Measurements from ENCODE around the gene ATP7A. TPM values are rescaled to one million over a fixed set of nuclear protein-coding genes. Genes with fewer than 3 reads are reported as not detected.
"Not testable (repeated sequence)": the region's sequence is repeated elsewhere in the genome, so short reads cannot be mapped to it uniquely, and the experiment has no call there.

ATP7A gene
- 16.2 and 17.6 TPM in 2 replicates for total RNA-seq
- long read RNA-seq, full-length matches to known transcripts: 1 of 17 reads
- long read RNA-seq, partial matches to known transcripts: 8 of 17 reads
- long read RNA-seq, other reads (novel, unspliced or antisense): 8 of 17 reads

DNA sequence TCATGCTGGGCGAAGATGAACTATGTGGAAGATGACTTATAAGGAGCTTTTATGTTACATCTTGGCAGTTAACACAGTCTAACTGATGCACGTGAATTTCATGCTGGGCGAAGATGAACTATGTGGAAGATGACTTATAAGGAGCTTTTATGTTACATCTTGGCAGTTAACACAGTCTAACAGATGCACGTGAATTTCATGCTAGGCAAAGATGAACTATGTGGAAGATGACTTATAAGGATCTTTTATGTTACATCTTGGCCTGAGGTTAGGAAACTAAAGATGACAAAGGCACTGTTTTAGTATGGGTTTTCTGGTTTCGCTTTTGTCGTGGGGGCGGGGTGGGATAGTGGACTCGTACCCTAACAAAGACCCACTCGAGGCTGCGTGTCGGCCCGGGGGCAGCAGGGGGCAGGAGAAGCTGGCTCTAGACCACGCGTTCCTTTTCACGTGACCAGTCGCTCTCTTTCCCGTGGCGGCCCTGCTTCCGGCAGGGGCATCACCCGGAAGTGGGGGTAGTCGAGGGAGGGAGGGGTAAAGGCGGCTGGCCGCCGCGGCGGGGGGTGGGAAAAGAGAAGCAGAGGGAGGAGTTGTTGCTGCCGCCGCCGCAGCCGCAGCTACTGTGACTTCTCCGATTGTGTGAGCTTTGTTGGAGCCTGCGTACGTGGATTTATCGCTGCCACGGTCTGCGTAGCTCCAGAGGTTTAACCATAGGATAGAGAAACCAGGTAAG, at the start of gene ATP7A:
Gene ATP7A, plus strand, starts transcription at position 586 of the 733 bp plus-strand sequence. CDS start 60,949 bp downstream, outside the sequence.
- Mint-ChIP-seq H3K36me3 (ENCODE audit: unreplicated experiment) (no peaks in the 10 kb centered on the region), H3K4me1 (ENCODE audit: unreplicated experiment) (peaks cover 15% of the 10 kb centered on the region), H3K27me3 (ENCODE audit: unreplicated experiment) (no peaks in the 10 kb centered on the region), H3K4me3 (ENCODE audit: unreplicated experiment) (peak within 1 kb of the TSS; percentile 91), H3K27ac (ENCODE audit: unreplicated experiment) (peak within 1 kb of the TSS; percentile 97), H3K9me3 (ENCODE audit: unreplicated experiment) (peaks cover 4% of the 10 kb centered on the region)
- peak; percentile 93 for DNase-seq (ENCODE audit: extremely low spot score, unreplicated experiment)
- TF ChIP-seq CTCF (IDR thresholded peaks at IDR 0.05): peak; percentile 58

- no peak for DNase-seq (ENCODE audit: extremely low spot score, unreplicated experiment)
- H3K27ac Mint-ChIP-seq (ENCODE audit: unreplicated experiment): no peak overlapping the region
- H3K4me1 Mint-ChIP-seq (ENCODE audit: unreplicated experiment): no peaks in the 10 kb centered on the region
- H3K4me3 Mint-ChIP-seq (ENCODE audit: unreplicated experiment): no peak overlapping the region
- peaks cover 8% of the 10 kb centered on the region for H3K36me3 Mint-ChIP-seq (ENCODE audit: unreplicated experiment)
- H3K9me3 Mint-ChIP-seq (ENCODE audit: unreplicated experiment): peaks cover 11% of the 10 kb centered on the region
- no peaks in the 10 kb centered on the region for H3K27me3 Mint-ChIP-seq (ENCODE audit: unreplicated experiment)
- TF ChIP-seq CTCF (IDR thresholded peaks at IDR 0.05): no peak
Observed at GRCh38 chrX:77875372-77875771, 35.1 kb upstream of the ATP7A start.

DNA sequence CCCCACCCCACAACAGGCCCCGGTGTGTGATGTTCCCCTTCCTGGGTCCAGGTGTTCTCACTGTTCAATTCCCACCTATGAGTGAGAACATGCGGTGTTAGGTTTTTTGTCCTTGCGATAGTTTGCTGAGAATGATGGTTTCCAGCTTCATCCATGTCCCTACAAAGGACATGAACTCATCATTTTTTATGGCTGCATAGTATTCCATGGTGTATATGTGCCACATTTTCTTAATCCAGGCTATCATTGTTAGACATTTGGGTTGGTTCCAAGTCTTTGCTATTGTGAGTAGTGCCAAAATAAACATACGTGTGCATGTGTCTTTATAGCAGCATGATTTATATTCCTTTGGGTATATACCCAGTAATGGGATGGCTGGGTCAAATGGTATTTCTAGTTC, 29.1 kb upstream of the ATP7A start:
- H3K4me3 Mint-ChIP-seq (ENCODE audit: unreplicated experiment); H3K27me3 Mint-ChIP-seq (ENCODE audit: unreplicated experiment); H3K36me3 Mint-ChIP-seq (ENCODE audit: unreplicated experiment); DNase-seq (ENCODE audit: extremely low spot score, unreplicated experiment); H3K9me3 Mint-ChIP-seq (ENCODE audit: unreplicated experiment); H3K27ac Mint-ChIP-seq (ENCODE audit: unreplicated experiment); H3K4me1 Mint-ChIP-seq (ENCODE audit: unreplicated experiment): not testable (repeated sequence)

- Mint-ChIP-seq H3K4me3 (ENCODE audit: unreplicated experiment) (no peak overlapping the region), H3K36me3 (ENCODE audit: unreplicated experiment) (no peaks in the 10 kb centered on the region), H3K4me1 (ENCODE audit: unreplicated experiment) (peaks cover 22% of the 10 kb centered on the region), H3K27ac (ENCODE audit: unreplicated experiment) (no peak overlapping the region), H3K27me3 (ENCODE audit: unreplicated experiment) (no peaks in the 10 kb centered on the region), H3K9me3 (ENCODE audit: unreplicated experiment) (peaks cover 9% of the 10 kb centered on the region)
- TF ChIP-seq CTCF (IDR thresholded peaks at IDR 0.05): no peak
- no peak for DNase-seq (ENCODE audit: extremely low spot score, unreplicated experiment)
Observed at GRCh38 chrX:77892887-77893286, 17.6 kb upstream of the ATP7A start.

- TF ChIP-seq CTCF (IDR thresholded peaks at IDR 0.05): no peak
- no peak overlapping the region for H3K27ac Mint-ChIP-seq (ENCODE audit: unreplicated experiment)
- DNase-seq (ENCODE audit: extremely low spot score, unreplicated experiment): no peak
- peak overlapping the region; percentile 36 for H3K4me3 Mint-ChIP-seq (ENCODE audit: unreplicated experiment)
- H3K27me3 Mint-ChIP-seq (ENCODE audit: unreplicated experiment): no peaks in the 10 kb centered on the region
- H3K4me1 Mint-ChIP-seq (ENCODE audit: unreplicated experiment): peaks cover 22% of the 10 kb centered on the region
- H3K9me3 Mint-ChIP-seq (ENCODE audit: unreplicated experiment): peaks cover 9% of the 10 kb centered on the region
- H3K36me3 Mint-ChIP-seq (ENCODE audit: unreplicated experiment): no peaks in the 10 kb centered on the region
Observed at GRCh38 chrX:77893713-77894112, 16.8 kb upstream of the ATP7A start.
